ENCODE results near the gene KLRF2.

- TF ChIP-seq CTCF (IDR thresholded peaks at IDR 0.05) (no peak), POLR2A (IDR thresholded peaks at IDR 0.05) (no peak)
Measured at GRCh38 chr12:9902539-9903228, 21.4 kb downstream of the KLRF2 start.

Measured in lower leg skin (tissue), 3 donors.